ENCODE measurements around the gene TPPP.

DNA sequence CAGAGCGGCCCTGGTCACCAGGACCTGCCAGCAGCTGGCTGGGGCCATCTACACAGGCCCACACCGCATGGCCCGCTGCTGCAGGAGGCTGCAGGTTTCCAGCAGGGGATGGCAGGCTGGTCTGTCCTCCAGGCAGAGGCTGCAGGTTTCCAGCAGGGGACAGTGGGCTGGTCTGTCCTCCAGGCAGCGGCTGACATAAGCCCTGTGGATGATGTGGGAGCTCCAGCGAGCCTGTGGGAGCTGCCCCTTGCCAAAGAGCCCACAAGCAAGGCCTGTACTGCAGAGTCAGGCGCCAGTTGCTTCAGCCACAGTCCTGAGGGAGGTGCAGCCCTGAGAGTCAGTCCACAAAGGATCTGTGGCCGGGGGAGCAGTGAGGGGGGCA is 18.5 kb downstream of the TPPP start:
- TF ChIP-seq, protein P1, sequence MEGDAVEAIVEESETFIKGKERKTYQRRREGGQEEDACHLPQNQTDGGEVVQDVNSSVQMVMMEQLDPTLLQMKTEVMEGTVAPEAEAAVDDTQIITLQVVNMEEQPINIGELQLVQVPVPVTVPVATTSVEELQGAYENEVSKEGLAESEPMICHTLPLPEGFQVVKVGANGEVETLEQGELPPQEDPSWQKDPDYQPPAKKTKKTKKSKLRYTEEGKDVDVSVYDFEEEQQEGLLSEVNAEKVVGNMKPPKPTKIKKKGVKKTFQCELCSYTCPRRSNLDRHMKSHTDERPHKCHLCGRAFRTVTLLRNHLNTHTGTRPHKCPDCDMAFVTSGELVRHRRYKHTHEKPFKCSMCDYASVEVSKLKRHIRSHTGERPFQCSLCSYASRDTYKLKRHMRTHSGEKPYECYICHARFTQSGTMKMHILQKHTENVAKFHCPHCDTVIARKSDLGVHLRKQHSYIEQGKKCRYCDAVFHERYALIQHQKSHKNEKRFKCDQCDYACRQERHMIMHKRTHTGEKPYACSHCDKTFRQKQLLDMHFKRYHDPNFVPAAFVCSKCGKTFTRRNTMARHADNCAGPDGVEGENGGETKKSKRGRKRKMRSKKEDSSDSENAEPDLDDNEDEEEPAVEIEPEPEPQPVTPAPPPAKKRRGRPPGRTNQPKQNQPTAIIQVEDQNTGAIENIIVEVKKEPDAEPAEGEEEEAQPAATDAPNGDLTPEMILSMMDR (IDR thresholded peaks at IDR 0.05), result no peak
- no peak for TF ChIP-seq NR2C2 (CRISPR knock-in tag; IDR thresholded peaks at IDR 0.05)
- TF ChIP-seq, protein P2, sequence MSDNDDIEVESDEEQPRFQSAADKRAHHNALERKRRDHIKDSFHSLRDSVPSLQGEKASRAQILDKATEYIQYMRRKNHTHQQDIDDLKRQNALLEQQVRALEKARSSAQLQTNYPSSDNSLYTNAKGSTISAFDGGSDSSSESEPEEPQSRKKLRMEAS (CRISPR knock-in tag; IDR thresholded peaks at IDR 0.05), result no peak
- no peak for TF ChIP-seq MXD4 (CRISPR knock-in tag; IDR thresholded peaks at IDR 0.05; ENCODE audit: borderline replicate concordance)
- TF ChIP-seq TEAD1 (CRISPR knock-in tag; IDR thresholded peaks at IDR 0.05), result no peak
- TF ChIP-seq GABPB1 (CRISPR knock-in tag; IDR thresholded peaks at IDR 0.05), result no peak
- TF ChIP-seq SP1 (CRISPR knock-in tag; conservative IDR thresholded peaks at IDR 0.05), result no peak
- no peak for TF ChIP-seq SMAD3 (CRISPR knock-in tag; IDR thresholded peaks at IDR 0.05; ENCODE audit: borderline replicate concordance)
- TF ChIP-seq CBFB (CRISPR knock-in tag; IDR thresholded peaks at IDR 0.05; ENCODE audit: low read depth), result no peak
- TF ChIP-seq ZNF263 (CRISPR knock-in tag; IDR thresholded peaks at IDR 0.05; ENCODE audit: low read depth), result no peak
